GM21576 (cell line): ENCODE results near the gene ADGRV1.
"Not testable (repeated sequence)": the region's sequence is repeated elsewhere in the genome, so short reads cannot be mapped to it uniquely, and the experiment has no call there.

ENCODE experiments used
- ATAC-seq: cut with Tn5 transposase; IDR thresholded peaks from one replicate; pipeline ENCODE4 v1.9.1; 2021; ENCODE audit warnings: mild to moderate bottlenecking, moderate library complexity; ENCODE audit not compliant: unreplicated experiment

The ADGRV1 gene

GRCh38 chr5:90641528-90641927 is 82.9 kb downstream of the ADGRV1 start:
- no peak for ATAC-seq

GRCh38 chr5:90642706-90643229 is 84.2 kb downstream of the ADGRV1 start:
- ATAC-seq: no peak

GRCh38 chr5:90644132-90644531 is 85.5 kb downstream of the ADGRV1 start:
- ATAC-seq: no peak

GRCh38 chr5:90645024-90645610 is 86.5 kb downstream of the ADGRV1 start:
- ATAC-seq: no peak

- ATAC-seq: no peak
These were observed 92.2 kb downstream of the ADGRV1 start for GRCh38 chr5:90650767-90651166.

- no peak for ATAC-seq
These were observed 95.6 kb downstream of the ADGRV1 start for GRCh38 chr5:90654215-90654614.

GRCh38 chr5:90655423-90655822 is 96.8 kb downstream of the ADGRV1 start:
- no peak for ATAC-seq

GRCh38 chr5:90657030-90657429 is 98.4 kb downstream of the ADGRV1 start:
- no peak for ATAC-seq

- ATAC-seq: no peak
These were observed 99.2 kb downstream of the ADGRV1 start for GRCh38 chr5:90657788-90658187.

GRCh38 chr5:90658620-90659019 is 100.0 kb downstream of the ADGRV1 start:
- ATAC-seq: no peak

- not testable (repeated sequence) for ATAC-seq
These were observed 109.5 kb downstream of the ADGRV1 start for GRCh38 chr5:90668079-90668565.

- no peak for ATAC-seq
These were observed 116.6 kb downstream of the ADGRV1 start for GRCh38 chr5:90675222-90675621.

- ATAC-seq: no peak
These were observed 122.4 kb downstream of the ADGRV1 start for GRCh38 chr5:90680921-90681563.

- no peak for ATAC-seq
These were observed 123.7 kb downstream of the ADGRV1 start for GRCh38 chr5:90682278-90682677.

- ATAC-seq: no peak
These were observed 126.9 kb downstream of the ADGRV1 start for GRCh38 chr5:90685425-90686022.

GRCh38 chr5:90686363-90686762 is 127.8 kb downstream of the ADGRV1 start:
- not testable (repeated sequence) for ATAC-seq

GRCh38 chr5:90687458-90687857 is 128.9 kb downstream of the ADGRV1 start:
- ATAC-seq: not testable (repeated sequence)

- ATAC-seq: no peak
These were observed 130.5 kb downstream of the ADGRV1 start for GRCh38 chr5:90689064-90689463.

GRCh38 chr5:90690307-90690706 is 131.7 kb downstream of the ADGRV1 start:
- no peak for ATAC-seq

- no peak for ATAC-seq
These were observed 132.9 kb downstream of the ADGRV1 start for GRCh38 chr5:90691533-90691932.

- ATAC-seq: no peak
These were observed 137.6 kb downstream of the ADGRV1 start for GRCh38 chr5:90696153-90696552.

GRCh38 chr5:90700299-90700698 is 141.7 kb downstream of the ADGRV1 start:
- ATAC-seq: no peak
